Measurements from ENCODE around the gene TSC1.

Gene TSC1

GRCh38 chr9:132947756-132948155, 3.3 kb upstream of the TSC1 start:
- no peak overlapping the region for H3K9ac ChIP-seq (ENCODE audit: low read length)
- no peak for DNase-seq (ENCODE audit: low read depth)
- H3K4me1 ChIP-seq (ENCODE audit: control insufficient read depth, insufficient read depth, low read length), result peaks cover 14% of the 10 kb centered on the region
- no peaks in the 10 kb centered on the region for H3K36me3 ChIP-seq (ENCODE audit: control insufficient read depth, insufficient read depth, low read length, severe bottlenecking)
- H3K4me3 ChIP-seq (ENCODE audit: low read length), result no peak overlapping the region
- H3K9me3 ChIP-seq (ENCODE audit: control insufficient read depth, low read length), result no peaks in the 10 kb centered on the region
- peaks cover 4% of the 10 kb centered on the region for H3K27me3 ChIP-seq (replicated peaks; ENCODE audit: control insufficient read depth, insufficient read depth, low read length)

GRCh38 chr9:132946631-132947295, 2.3 kb upstream of the TSC1 start:
- Histone ChIP-seq H3K9ac (ENCODE audit: low read length) (no peak overlapping the region), H3K27me3 (replicated peaks; ENCODE audit: control insufficient read depth, insufficient read depth, low read length) (peaks cover 4% of the 10 kb centered on the region), H3K36me3 (ENCODE audit: control insufficient read depth, insufficient read depth, low read length, severe bottlenecking) (no peaks in the 10 kb centered on the region), H3K4me3 (ENCODE audit: low read length) (no peak overlapping the region), H3K9me3 (ENCODE audit: control insufficient read depth, low read length) (no peaks in the 10 kb centered on the region), H3K4me1 (ENCODE audit: control insufficient read depth, insufficient read depth, low read length) (peaks cover 20% of the 10 kb centered on the region)
- peak; percentile 19 for DNase-seq (ENCODE audit: low read depth)

GRCh38 chr9:132946211-132946610, 1.8 kb upstream of the TSC1 start:
- peaks cover 4% of the 10 kb centered on the region for H3K27me3 ChIP-seq (replicated peaks; ENCODE audit: control insufficient read depth, insufficient read depth, low read length)
- no peak overlapping the region for H3K9ac ChIP-seq (ENCODE audit: low read length)
- H3K36me3 ChIP-seq (ENCODE audit: control insufficient read depth, insufficient read depth, low read length, severe bottlenecking), result no peaks in the 10 kb centered on the region
- H3K9me3 ChIP-seq (ENCODE audit: control insufficient read depth, low read length), result no peaks in the 10 kb centered on the region
- H3K4me3 ChIP-seq (ENCODE audit: low read length), result no peak overlapping the region
- no peak for DNase-seq (ENCODE audit: low read depth)
- peaks cover 20% of the 10 kb centered on the region for H3K4me1 ChIP-seq (ENCODE audit: control insufficient read depth, insufficient read depth, low read length)

- Histone ChIP-seq H3K9ac (ENCODE audit: low read length) (peak overlapping the region; percentile 89), H3K27me3 (replicated peaks; ENCODE audit: control insufficient read depth, insufficient read depth, low read length) (peaks cover 4% of the 10 kb centered on the region), H3K4me3 (ENCODE audit: low read length) (peak overlapping the region; percentile 95), H3K36me3 (ENCODE audit: control insufficient read depth, insufficient read depth, low read length, severe bottlenecking) (no peaks in the 10 kb centered on the region), H3K9me3 (ENCODE audit: control insufficient read depth, low read length) (no peaks in the 10 kb centered on the region), H3K4me1 (ENCODE audit: control insufficient read depth, insufficient read depth, low read length) (peaks cover 20% of the 10 kb centered on the region)
- DNase-seq (ENCODE audit: low read depth), result no peak
Observed at GRCh38 chr9:132945186-132946130, 1.0 kb upstream of the TSC1 start.

GRCh38 chr9:132943651-132944293, 644 bp downstream of the TSC1 start:
- Histone ChIP-seq H3K9ac (ENCODE audit: low read length) (peak overlapping the region; percentile 97), H3K4me3 (ENCODE audit: low read length) (peak overlapping the region; percentile 95), H3K36me3 (ENCODE audit: control insufficient read depth, insufficient read depth, low read length, severe bottlenecking) (no peaks in the 10 kb centered on the region), H3K4me1 (ENCODE audit: control insufficient read depth, insufficient read depth, low read length) (peaks cover 20% of the 10 kb centered on the region), H3K9me3 (ENCODE audit: control insufficient read depth, low read length) (no peaks in the 10 kb centered on the region), H3K27me3 (replicated peaks; ENCODE audit: control insufficient read depth, insufficient read depth, low read length) (no peaks in the 10 kb centered on the region)
- peak; percentile 27 for DNase-seq (ENCODE audit: low read depth)

- Histone ChIP-seq H3K9me3 (ENCODE audit: control insufficient read depth, low read length) (no peaks in the 10 kb centered on the region), H3K9ac (ENCODE audit: low read length) (peak overlapping the region; percentile 97), H3K36me3 (ENCODE audit: control insufficient read depth, insufficient read depth, low read length, severe bottlenecking) (no peaks in the 10 kb centered on the region), H3K4me1 (ENCODE audit: control insufficient read depth, insufficient read depth, low read length) (peaks cover 20% of the 10 kb centered on the region), H3K4me3 (ENCODE audit: low read length) (peak overlapping the region; percentile 95), H3K27me3 (replicated peaks; ENCODE audit: control insufficient read depth, insufficient read depth, low read length) (no peaks in the 10 kb centered on the region)
- DNase-seq (ENCODE audit: low read depth), result peak; percentile 32
Observed at GRCh38 chr9:132942541-132943182, 1.8 kb downstream of the TSC1 start.

GRCh38 chr9:132939169-132939568, 5.2 kb downstream of the TSC1 start:
- Histone ChIP-seq H3K36me3 (ENCODE audit: control insufficient read depth, insufficient read depth, low read length, severe bottlenecking) (peaks cover 9% of the 10 kb centered on the region), H3K9me3 (ENCODE audit: control insufficient read depth, low read length) (no peaks in the 10 kb centered on the region), H3K27me3 (replicated peaks; ENCODE audit: control insufficient read depth, insufficient read depth, low read length) (no peaks in the 10 kb centered on the region), H3K9ac (ENCODE audit: low read length) (no peak overlapping the region), H3K4me1 (ENCODE audit: control insufficient read depth, insufficient read depth, low read length) (peaks cover 16% of the 10 kb centered on the region), H3K4me3 (ENCODE audit: low read length) (no peak overlapping the region)
- DNase-seq (ENCODE audit: low read depth), result no peak

- Histone ChIP-seq H3K4me1 (ENCODE audit: control insufficient read depth, insufficient read depth, low read length) (peaks cover 4% of the 10 kb centered on the region), H3K36me3 (ENCODE audit: control insufficient read depth, insufficient read depth, low read length, severe bottlenecking) (peaks cover 13% of the 10 kb centered on the region), H3K4me3 (ENCODE audit: low read length) (no peak overlapping the region), H3K9me3 (ENCODE audit: control insufficient read depth, low read length) (no peaks in the 10 kb centered on the region), H3K27me3 (replicated peaks; ENCODE audit: control insufficient read depth, insufficient read depth, low read length) (no peaks in the 10 kb centered on the region), H3K9ac (ENCODE audit: low read length) (no peak overlapping the region)
- peak; percentile 10 for DNase-seq (ENCODE audit: low read depth)
Observed at GRCh38 chr9:132937463-132937901, 6.9 kb downstream of the TSC1 start.

GRCh38 chr9:132935026-132935425, 9.4 kb downstream of the TSC1 start:
- H3K36me3 ChIP-seq (ENCODE audit: control insufficient read depth, insufficient read depth, low read length, severe bottlenecking), result peaks cover 19% of the 10 kb centered on the region
- no peak for DNase-seq (ENCODE audit: low read depth)
- H3K4me3 ChIP-seq (ENCODE audit: low read length), result no peak overlapping the region
- H3K9me3 ChIP-seq (ENCODE audit: control insufficient read depth, low read length), result no peaks in the 10 kb centered on the region
- no peak overlapping the region for H3K9ac ChIP-seq (ENCODE audit: low read length)
- H3K4me1 ChIP-seq (ENCODE audit: control insufficient read depth, insufficient read depth, low read length), result no peaks in the 10 kb centered on the region
- no peaks in the 10 kb centered on the region for H3K27me3 ChIP-seq (replicated peaks; ENCODE audit: control insufficient read depth, insufficient read depth, low read length)

GRCh38 chr9:132931178-132931735, 13.2 kb downstream of the TSC1 start:
- Histone ChIP-seq H3K4me3 (ENCODE audit: low read length) (no peak overlapping the region), H3K36me3 (ENCODE audit: control insufficient read depth, insufficient read depth, low read length, severe bottlenecking) (peaks cover 48% of the 10 kb centered on the region), H3K9me3 (ENCODE audit: control insufficient read depth, low read length) (no peaks in the 10 kb centered on the region), H3K9ac (ENCODE audit: low read length) (no peak overlapping the region), H3K4me1 (ENCODE audit: control insufficient read depth, insufficient read depth, low read length) (no peaks in the 10 kb centered on the region), H3K27me3 (replicated peaks; ENCODE audit: control insufficient read depth, insufficient read depth, low read length) (no peaks in the 10 kb centered on the region)
- DNase-seq (ENCODE audit: low read depth), result no peak

All from adipocyte (in vitro differentiated cells).